Endothelial cell (in vitro differentiated cells): ENCODE results near the gene VASH1. TPM values are rescaled to one million over a fixed set of nuclear protein-coding genes. Genes with fewer than 3 reads are reported as not detected.

Experiments used
- total RNA-seq: library from RNA; stranded (reverse); fragmentation: NEBNext Ultra II Directional; extraction: Animal tissue kit (Norgen Biotek cat#: 25700); gene quantifications from one replicate; pipeline ENCODE4 v1.2.1, GENCODE V29; 2021; ENCODE audit not compliant: unreplicated experiment

Gene VASH1
- total RNA-seq, 1 donor from 2014 or later = 166 TPM

Other genes starting within 250 kb of the VASH1 start
- gene ANGEL1, start 51.4 kb downstream of the VASH1 start, total RNA-seq = 22.6 TPM
- not detected for gene LRRC74A, start 64.9 kb downstream of the VASH1 start, total RNA-seq